HG03378 (cell line): ENCODE measurements around the gene PAQR3.

ENCODE experiments used
- ATAC-seq: cut with Tn5 transposase; IDR thresholded peaks from one replicate; pipeline ENCODE4 v1.9.1; 2021; ENCODE audit warnings: mild to moderate bottlenecking, moderate library complexity; ENCODE audit not compliant: unreplicated experiment

PAQR3 gene

DNA sequence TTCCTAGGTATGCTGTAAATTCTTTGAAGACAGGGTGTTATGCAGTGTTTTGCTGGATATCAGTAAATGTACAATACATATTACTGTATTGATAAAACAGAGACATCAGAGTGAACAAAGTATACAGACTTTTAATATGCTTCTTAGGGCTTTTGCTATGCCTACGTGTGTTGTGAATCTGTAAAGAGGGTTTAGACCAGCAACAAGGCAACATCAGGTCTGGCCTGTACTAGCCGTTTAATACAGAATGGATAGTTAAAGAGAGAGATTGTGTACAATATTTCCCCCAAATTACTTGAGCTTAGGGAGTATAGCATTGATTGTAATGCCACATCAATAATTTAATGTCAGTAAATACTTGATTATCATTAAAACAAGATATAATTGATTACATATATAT, 75.2 kb downstream of the PAQR3 start:
- ATAC-seq = no peak

- peak; percentile 61 for ATAC-seq
Observed at GRCh38 chr4:78863254-78863869, 75.9 kb downstream of the PAQR3 start.

- no peak for ATAC-seq
Observed at GRCh38 chr4:78862314-78862737, 76.9 kb downstream of the PAQR3 start.
